ENCODE results near the gene ANKEF1. TPM values are rescaled to one million over a fixed set of nuclear protein-coding genes. Genes with fewer than 3 reads are reported as not detected.

Gene ANKEF1
- total and polyA plus RNA-seq, 2 experiments from 2014 or later: 4.7 to 9.7 TPM

DNA sequence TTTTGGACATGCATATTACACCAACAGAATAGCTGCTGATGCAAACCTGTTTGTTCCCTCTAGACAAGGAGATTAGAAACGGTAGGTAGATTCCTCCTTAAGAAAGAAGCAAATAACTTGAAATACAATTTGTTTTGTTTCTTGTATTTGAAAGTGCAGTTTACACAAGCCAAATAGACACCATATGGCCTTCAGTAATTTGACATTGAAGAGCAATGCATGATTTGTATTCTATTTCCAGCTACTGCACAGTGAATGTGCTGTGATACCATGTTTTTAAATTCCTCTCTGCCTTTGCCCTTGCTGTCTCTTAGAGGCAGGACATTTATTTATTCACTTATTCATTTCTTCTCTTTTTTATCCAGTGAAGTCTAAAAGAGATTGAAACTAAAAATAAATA, 31.9 kb upstream of the ANKEF1 start:
- no peaks in the 10 kb centered on the region; the same call in 1 of the 2 replicates for H3K36me3 ChIP-seq (ENCODE audit: insufficient read depth)
- 0 out of 2 replicates have a peak, but pooled peaks cover 11% of the 10 kb centered on the region for H3K4me1 ChIP-seq (ENCODE audit: insufficient read depth)
- H3K27me3 ChIP-seq (ENCODE audit: insufficient read depth): no peaks in the 10 kb centered on the region
- H3K9me2 ChIP-seq (ENCODE audit: insufficient read depth): peaks cover 9% of the 10 kb centered on the region
- Mint-ChIP-seq H3K4me3 (no peak overlapping the region), H3K9me3 (peaks cover 6% of the 10 kb centered on the region; the same call in 1 of the 3 replicates), H3K27me3 (ENCODE audit: insufficient read depth, low read depth, poor library complexity) (no peaks in the 10 kb centered on the region), H3K27ac (no peak overlapping the region), H3K36me3 (ENCODE audit: low read depth) (no peaks in the 10 kb centered on the region; the same call in 1 of the 3 replicates), H3K4me1 (peaks cover 24% of the 10 kb centered on the region)
- H3F3A ChIP-seq (replicated peaks; ENCODE audit: low read depth): no peaks in the 10 kb centered on the region
- no peak overlapping the region for H3K4me2 ChIP-seq
- H3K27ac ChIP-seq (ENCODE audit: low read depth): no peak overlapping the region
- H3K79me2 ChIP-seq (replicated peaks; ENCODE audit: insufficient read depth): no peaks in the 10 kb centered on the region
- no peak for TF ChIP-seq STAT1 (IDR thresholded peaks at IDR 0.05; ENCODE audit: unreplicated experiment)
- no peak for TF ChIP-seq ZNF114 (CRISPR knock-in tag; IDR thresholded peaks at IDR 0.05)
- no peak for TF ChIP-seq CREB1 (CRISPR knock-in tag; IDR thresholded peaks at IDR 0.05; ENCODE audit: low read depth)
- TF ChIP-seq, protein P1, sequence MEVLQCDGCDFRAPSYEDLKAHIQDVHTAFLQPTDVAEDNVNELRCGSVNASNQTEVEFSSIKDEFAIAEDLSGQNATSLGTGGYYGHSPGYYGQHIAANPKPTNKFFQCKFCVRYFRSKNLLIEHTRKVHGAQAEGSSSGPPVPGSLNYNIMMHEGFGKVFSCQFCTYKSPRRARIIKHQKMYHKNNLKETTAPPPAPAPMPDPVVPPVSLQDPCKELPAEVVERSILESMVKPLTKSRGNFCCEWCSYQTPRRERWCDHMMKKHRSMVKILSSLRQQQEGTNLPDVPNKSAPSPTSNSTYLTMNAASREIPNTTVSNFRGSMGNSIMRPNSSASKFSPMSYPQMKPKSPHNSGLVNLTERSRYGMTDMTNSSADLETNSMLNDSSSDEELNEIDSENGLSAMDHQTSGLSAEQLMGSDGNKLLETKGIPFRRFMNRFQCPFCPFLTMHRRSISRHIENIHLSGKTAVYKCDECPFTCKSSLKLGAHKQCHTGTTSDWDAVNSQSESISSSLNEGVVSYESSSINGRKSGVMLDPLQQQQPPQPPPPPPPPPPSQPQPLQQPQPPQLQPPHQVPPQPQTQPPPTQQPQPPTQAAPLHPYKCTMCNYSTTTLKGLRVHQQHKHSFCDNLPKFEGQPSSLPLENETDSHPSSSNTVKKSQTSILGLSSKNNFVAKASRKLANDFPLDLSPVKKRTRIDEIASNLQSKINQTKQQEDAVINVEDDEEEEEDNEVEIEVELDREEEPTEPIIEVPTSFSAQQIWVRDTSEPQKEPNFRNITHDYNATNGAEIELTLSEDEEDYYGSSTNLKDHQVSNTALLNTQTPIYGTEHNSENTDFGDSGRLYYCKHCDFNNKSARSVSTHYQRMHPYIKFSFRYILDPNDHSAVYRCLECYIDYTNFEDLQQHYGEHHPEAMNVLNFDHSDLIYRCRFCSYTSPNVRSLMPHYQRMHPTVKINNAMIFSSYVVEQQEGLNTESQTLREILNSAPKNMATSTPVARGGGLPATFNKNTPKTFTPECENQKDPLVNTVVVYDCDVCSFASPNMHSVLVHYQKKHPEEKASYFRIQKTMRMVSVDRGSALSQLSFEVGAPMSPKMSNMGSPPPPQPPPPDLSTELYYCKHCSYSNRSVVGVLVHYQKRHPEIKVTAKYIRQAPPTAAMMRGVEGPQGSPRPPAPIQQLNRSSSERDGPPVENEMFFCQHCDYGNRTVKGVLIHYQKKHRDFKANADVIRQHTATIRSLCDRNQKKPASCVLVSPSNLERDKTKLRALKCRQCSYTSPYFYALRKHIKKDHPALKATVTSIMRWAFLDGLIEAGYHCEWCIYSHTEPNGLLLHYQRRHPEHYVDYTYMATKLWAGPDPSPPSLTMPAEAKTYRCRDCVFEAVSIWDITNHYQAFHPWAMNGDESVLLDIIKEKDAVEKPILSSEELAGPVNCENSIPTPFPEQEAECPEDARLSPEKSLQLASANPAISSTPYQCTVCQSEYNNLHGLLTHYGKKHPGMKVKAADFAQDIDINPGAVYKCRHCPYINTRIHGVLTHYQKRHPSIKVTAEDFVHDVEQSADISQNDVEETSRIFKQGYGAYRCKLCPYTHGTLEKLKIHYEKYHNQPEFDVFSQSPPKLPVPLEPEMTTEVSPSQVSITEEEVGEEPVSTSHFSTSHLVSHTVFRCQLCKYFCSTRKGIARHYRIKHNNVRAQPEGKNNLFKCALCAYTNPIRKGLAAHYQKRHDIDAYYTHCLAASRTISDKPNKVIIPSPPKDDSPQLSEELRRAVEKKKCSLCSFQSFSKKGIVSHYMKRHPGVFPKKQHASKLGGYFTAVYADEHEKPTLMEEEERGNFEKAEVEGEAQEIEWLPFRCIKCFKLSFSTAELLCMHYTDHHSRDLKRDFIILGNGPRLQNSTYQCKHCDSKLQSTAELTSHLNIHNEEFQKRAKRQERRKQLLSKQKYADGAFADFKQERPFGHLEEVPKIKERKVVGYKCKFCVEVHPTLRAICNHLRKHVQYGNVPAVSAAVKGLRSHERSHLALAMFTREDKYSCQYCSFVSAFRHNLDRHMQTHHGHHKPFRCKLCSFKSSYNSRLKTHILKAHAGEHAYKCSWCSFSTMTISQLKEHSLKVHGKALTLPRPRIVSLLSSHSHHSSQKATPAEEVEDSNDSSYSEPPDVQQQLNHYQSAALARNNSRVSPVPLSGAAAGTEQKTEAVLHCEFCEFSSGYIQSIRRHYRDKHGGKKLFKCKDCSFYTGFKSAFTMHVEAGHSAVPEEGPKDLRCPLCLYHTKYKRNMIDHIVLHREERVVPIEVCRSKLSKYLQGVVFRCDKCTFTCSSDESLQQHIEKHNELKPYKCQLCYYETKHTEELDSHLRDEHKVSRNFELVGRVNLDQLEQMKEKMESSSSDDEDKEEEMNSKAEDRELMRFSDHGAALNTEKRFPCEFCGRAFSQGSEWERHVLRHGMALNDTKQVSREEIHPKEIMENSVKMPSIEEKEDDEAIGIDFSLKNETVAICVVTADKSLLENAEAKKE (CRISPR knock-in tag; IDR thresholded peaks at IDR 0.05): no peak
- TF ChIP-seq, protein P2, sequence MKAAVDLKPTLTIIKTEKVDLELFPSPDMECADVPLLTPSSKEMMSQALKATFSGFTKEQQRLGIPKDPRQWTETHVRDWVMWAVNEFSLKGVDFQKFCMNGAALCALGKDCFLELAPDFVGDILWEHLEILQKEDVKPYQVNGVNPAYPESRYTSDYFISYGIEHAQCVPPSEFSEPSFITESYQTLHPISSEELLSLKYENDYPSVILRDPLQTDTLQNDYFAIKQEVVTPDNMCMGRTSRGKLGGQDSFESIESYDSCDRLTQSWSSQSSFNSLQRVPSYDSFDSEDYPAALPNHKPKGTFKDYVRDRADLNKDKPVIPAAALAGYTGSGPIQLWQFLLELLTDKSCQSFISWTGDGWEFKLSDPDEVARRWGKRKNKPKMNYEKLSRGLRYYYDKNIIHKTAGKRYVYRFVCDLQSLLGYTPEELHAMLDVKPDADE (IDR thresholded peaks at IDR 0.05): no peak
- TF ChIP-seq NANOG (IDR thresholded peaks at IDR 0.05; ENCODE audit: borderline replicate concordance): no peak
- TF ChIP-seq, protein P3, sequence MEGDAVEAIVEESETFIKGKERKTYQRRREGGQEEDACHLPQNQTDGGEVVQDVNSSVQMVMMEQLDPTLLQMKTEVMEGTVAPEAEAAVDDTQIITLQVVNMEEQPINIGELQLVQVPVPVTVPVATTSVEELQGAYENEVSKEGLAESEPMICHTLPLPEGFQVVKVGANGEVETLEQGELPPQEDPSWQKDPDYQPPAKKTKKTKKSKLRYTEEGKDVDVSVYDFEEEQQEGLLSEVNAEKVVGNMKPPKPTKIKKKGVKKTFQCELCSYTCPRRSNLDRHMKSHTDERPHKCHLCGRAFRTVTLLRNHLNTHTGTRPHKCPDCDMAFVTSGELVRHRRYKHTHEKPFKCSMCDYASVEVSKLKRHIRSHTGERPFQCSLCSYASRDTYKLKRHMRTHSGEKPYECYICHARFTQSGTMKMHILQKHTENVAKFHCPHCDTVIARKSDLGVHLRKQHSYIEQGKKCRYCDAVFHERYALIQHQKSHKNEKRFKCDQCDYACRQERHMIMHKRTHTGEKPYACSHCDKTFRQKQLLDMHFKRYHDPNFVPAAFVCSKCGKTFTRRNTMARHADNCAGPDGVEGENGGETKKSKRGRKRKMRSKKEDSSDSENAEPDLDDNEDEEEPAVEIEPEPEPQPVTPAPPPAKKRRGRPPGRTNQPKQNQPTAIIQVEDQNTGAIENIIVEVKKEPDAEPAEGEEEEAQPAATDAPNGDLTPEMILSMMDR (conservative IDR thresholded peaks at IDR 0.05; ENCODE audit: low read depth in 2 of 2): no peak
- TF ChIP-seq, protein P4, sequence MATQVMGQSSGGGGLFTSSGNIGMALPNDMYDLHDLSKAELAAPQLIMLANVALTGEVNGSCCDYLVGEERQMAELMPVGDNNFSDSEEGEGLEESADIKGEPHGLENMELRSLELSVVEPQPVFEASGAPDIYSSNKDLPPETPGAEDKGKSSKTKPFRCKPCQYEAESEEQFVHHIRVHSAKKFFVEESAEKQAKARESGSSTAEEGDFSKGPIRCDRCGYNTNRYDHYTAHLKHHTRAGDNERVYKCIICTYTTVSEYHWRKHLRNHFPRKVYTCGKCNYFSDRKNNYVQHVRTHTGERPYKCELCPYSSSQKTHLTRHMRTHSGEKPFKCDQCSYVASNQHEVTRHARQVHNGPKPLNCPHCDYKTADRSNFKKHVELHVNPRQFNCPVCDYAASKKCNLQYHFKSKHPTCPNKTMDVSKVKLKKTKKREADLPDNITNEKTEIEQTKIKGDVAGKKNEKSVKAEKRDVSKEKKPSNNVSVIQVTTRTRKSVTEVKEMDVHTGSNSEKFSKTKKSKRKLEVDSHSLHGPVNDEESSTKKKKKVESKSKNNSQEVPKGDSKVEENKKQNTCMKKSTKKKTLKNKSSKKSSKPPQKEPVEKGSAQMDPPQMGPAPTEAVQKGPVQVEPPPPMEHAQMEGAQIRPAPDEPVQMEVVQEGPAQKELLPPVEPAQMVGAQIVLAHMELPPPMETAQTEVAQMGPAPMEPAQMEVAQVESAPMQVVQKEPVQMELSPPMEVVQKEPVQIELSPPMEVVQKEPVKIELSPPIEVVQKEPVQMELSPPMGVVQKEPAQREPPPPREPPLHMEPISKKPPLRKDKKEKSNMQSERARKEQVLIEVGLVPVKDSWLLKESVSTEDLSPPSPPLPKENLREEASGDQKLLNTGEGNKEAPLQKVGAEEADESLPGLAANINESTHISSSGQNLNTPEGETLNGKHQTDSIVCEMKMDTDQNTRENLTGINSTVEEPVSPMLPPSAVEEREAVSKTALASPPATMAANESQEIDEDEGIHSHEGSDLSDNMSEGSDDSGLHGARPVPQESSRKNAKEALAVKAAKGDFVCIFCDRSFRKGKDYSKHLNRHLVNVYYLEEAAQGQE (IDR thresholded peaks at IDR 0.05; ENCODE audit: unreplicated experiment): no peak
- no peak for TF ChIP-seq EZH2phosphoT487 (IDR thresholded peaks at IDR 0.05; ENCODE audit: unreplicated experiment)
- no peak for TF ChIP-seq POLR2AphosphoS5 (IDR thresholded peaks at IDR 0.05; ENCODE audit: low read depth)
- no peak overlapping the region for H2AFZ ChIP-seq
- no peaks in the 10 kb centered on the region for H4K20me1 ChIP-seq (replicated peaks; ENCODE audit: insufficient read depth)
- no peak overlapping the region for H3K4me3 ChIP-seq
- no peak for ATAC-seq
- no peak for DNase-seq (ENCODE audit: low spot score)
